HEK293 (cell line): ENCODE results near the gene SNX2.

Source experiments
- BCL11B ChIP-seq: fragments of 450-650 bp; formaldehyde crosslinking; IDR thresholded peaks from 2 replicates; pipeline ENCODE4 v1.5.1; 2016; ENCODE audit warnings: low read depth, missing biosample characterization, missing genetic modification characterization
- GLIS1 ChIP-seq: fragments of 450-650 bp; formaldehyde crosslinking; IDR thresholded peaks from 2 replicates; pipeline ENCODE4 v1.5.1; 2016; ENCODE audit warnings: missing biosample characterization, missing genetic modification characterization
- HOXA7 ChIP-seq: sonication (generic); formaldehyde crosslinking; IDR thresholded peaks from 2 replicates; pipeline ENCODE4 v1.8.1; 2022; ENCODE audit warnings: missing genetic modification reagents, borderline replicate concordance
- KLF10 ChIP-seq: fragments of 450-650 bp; IDR thresholded peaks from 2 replicates; pipeline ENCODE4 v1.5.1; 2018; ENCODE audit warnings: missing biosample characterization, mild to moderate bottlenecking, missing genetic modification characterization
- KLF16 ChIP-seq: fragments of 450-650 bp; formaldehyde crosslinking; IDR thresholded peaks from 2 replicates; pipeline ENCODE4 v1.5.1; 2017; ENCODE audit warnings: missing biosample characterization, missing genetic modification characterization
- SCRT2 ChIP-seq: fragments of 450-650 bp; formaldehyde crosslinking; IDR thresholded peaks from 2 replicates; pipeline ENCODE4 v1.5.1; 2016; ENCODE audit warnings: missing biosample characterization, missing genetic modification characterization
- ZEB2 ChIP-seq: fragments of 450-650 bp; formaldehyde crosslinking; IDR thresholded peaks from 2 replicates; pipeline ENCODE4 v1.5.1; 2016; ENCODE audit warnings: missing biosample characterization, missing genetic modification characterization
- ZNF133 ChIP-seq: fragments of 450-650 bp; formaldehyde crosslinking; IDR thresholded peaks from 2 replicates; pipeline ENCODE4 v1.5.1; 2016; ENCODE audit warnings: missing biosample characterization, missing genetic modification characterization
- ZNF239 ChIP-seq: fragments of 450-650 bp; formaldehyde crosslinking; IDR thresholded peaks from 2 replicates; pipeline ENCODE4 v1.5.1; 2016; ENCODE audit warnings: missing biosample characterization, missing genetic modification characterization
- ZNF423 ChIP-seq: fragments of 450-650 bp; formaldehyde crosslinking; IDR thresholded peaks from 2 replicates; pipeline ENCODE4 v1.5.1; 2016; ENCODE audit warnings: missing biosample characterization, missing genetic modification characterization
- ZNF426 ChIP-seq: fragments of 450-650 bp; formaldehyde crosslinking; IDR thresholded peaks from 2 replicates; pipeline ENCODE4 v1.5.1; 2017; ENCODE audit warnings: missing biosample characterization, missing genetic modification characterization, mild to moderate bottlenecking, inconsistent platforms, moderate library complexity
- ZNF530 ChIP-seq: fragments of 450-650 bp; formaldehyde crosslinking; IDR thresholded peaks from 2 replicates; pipeline ENCODE4 v1.5.1; 2016; ENCODE audit warnings: low read depth, missing biosample characterization, missing genetic modification characterization
- ZSCAN30 ChIP-seq: fragments of 450-650 bp; IDR thresholded peaks from 2 replicates; pipeline ENCODE4 v1.5.1; 2018; ENCODE audit warnings: missing biosample characterization, mild to moderate bottlenecking, missing genetic modification characterization, moderate library complexity
- TF ChIP-seq, protein P1 (sequence below): fragments of 450-650 bp; formaldehyde crosslinking; IDR thresholded peaks from 2 replicates; pipeline ENCODE4 v1.5.1; 2016; ENCODE audit warnings: missing biosample characterization, missing genetic modification characterization

DNA sequence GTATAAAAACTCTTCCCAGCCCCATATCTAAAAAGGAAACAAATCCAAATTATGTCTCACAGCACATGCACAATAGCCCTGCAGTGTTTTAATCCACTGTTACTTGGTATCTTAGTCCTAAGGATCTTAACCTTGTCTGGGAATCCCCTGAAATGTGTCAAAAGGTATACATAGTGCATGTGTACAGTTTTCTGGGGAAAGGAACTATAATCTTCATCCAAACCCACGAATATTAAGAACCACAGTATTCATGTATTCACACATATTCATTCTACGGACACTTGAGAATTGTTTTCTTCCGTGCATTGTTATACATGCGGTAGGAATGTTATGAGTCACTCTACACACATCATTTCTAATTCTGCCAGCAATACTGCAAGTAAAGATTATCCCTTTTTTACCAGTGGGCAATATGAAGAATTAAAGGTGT lies 47.8 kb upstream of the SNX2 start:
- TF ChIP-seq, protein P1, sequence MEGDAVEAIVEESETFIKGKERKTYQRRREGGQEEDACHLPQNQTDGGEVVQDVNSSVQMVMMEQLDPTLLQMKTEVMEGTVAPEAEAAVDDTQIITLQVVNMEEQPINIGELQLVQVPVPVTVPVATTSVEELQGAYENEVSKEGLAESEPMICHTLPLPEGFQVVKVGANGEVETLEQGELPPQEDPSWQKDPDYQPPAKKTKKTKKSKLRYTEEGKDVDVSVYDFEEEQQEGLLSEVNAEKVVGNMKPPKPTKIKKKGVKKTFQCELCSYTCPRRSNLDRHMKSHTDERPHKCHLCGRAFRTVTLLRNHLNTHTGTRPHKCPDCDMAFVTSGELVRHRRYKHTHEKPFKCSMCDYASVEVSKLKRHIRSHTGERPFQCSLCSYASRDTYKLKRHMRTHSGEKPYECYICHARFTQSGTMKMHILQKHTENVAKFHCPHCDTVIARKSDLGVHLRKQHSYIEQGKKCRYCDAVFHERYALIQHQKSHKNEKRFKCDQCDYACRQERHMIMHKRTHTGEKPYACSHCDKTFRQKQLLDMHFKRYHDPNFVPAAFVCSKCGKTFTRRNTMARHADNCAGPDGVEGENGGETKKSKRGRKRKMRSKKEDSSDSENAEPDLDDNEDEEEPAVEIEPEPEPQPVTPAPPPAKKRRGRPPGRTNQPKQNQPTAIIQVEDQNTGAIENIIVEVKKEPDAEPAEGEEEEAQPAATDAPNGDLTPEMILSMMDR (tag by site-specific recombination) = no peak
- TF ChIP-seq ZNF133 (tag by site-specific recombination) (no peak), HOXA7 (CRISPR knock-in tag) (no peak), ZNF426 (tag by site-specific recombination) (no peak), BCL11B (tag by site-specific recombination) (no peak), ZEB2 (no peak), GLIS1 (no peak), ZNF530 (tag by site-specific recombination) (no peak), KLF10 (no peak), ZNF423 (tag by site-specific recombination) (no peak), ZNF239 (no peak), SCRT2 (no peak), ZSCAN30 (tag by site-specific recombination) (no peak), KLF16 (no peak)
